Neutrophil (primary cell): ENCODE results near the gene CSNK1A1L.
A peak's percentile ranks its signal among the peaks of the same experiment; 100 is the strongest.

ENCODE experiments used
- H3K27ac ChIP-seq: fragments of 200-600 bp; sonication (generic); 2 replicates; pipeline ENCODE4 v1.5.1; 2016; ENCODE audit warnings: mild to moderate bottlenecking, moderate library complexity
- H3K27me3 ChIP-seq: fragments of 200-600 bp; sonication (generic); 2 replicates; pipeline ENCODE4 v1.6.0; 2016; ENCODE audit warnings: mild to moderate bottlenecking
- H3K36me3 ChIP-seq: fragments of 200-600 bp; sonication (generic); 2 replicates; pipeline ENCODE4 v1.5.1; 2017
- H3K4me1 ChIP-seq, 2 experiments: fragments of 200-600 bp in 1 of 2; sonication (generic) in 1 of 2; 1 replicate in 1 of 2; 2 replicates in 1 of 2; pipeline versions ENCODE4 v1.5.1 to v1.6.1; 2013 to 2016; ENCODE audit warnings: low read depth in 1 of 2, low read length in 1 of 2, mild to moderate bottlenecking in 1 of 2, moderate library complexity in 1 of 2; ENCODE audit not compliant: control insufficient read depth in 1 of 2, insufficient read depth in 1 of 2
- H3K4me3 ChIP-seq, 2 experiments: fragments of 200-600 bp in 1 of 2; sonication (generic) in 1 of 2; 1 replicate in 1 of 2; 2 replicates in 1 of 2; pipeline ENCODE4 v1.5.1; 2013 to 2016; ENCODE audit warnings: low read depth in 1 of 2, low read length in 1 of 2, mild to moderate bottlenecking in 1 of 2, moderate library complexity in 1 of 2
- H3K9me3 ChIP-seq: fragments of 200-600 bp; sonication (generic); 2 replicates; pipeline ENCODE4 v1.5.1; 2016
- TF ChIP-seq, protein P1 (sequence below): fragments of 200-600 bp; sonication (generic); IDR thresholded peaks from 2 replicates; pipeline ENCODE4 v1.5.1; 2016; ENCODE audit warnings: antibody characterized with exemption

CSNK1A1L gene

GRCh38 chr13:37123337-37123736, 17.9 kb upstream of the CSNK1A1L start:
- TF ChIP-seq, protein P1, sequence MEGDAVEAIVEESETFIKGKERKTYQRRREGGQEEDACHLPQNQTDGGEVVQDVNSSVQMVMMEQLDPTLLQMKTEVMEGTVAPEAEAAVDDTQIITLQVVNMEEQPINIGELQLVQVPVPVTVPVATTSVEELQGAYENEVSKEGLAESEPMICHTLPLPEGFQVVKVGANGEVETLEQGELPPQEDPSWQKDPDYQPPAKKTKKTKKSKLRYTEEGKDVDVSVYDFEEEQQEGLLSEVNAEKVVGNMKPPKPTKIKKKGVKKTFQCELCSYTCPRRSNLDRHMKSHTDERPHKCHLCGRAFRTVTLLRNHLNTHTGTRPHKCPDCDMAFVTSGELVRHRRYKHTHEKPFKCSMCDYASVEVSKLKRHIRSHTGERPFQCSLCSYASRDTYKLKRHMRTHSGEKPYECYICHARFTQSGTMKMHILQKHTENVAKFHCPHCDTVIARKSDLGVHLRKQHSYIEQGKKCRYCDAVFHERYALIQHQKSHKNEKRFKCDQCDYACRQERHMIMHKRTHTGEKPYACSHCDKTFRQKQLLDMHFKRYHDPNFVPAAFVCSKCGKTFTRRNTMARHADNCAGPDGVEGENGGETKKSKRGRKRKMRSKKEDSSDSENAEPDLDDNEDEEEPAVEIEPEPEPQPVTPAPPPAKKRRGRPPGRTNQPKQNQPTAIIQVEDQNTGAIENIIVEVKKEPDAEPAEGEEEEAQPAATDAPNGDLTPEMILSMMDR, result no peak
- H3K27ac ChIP-seq, result no peak overlapping the region
- H3K27me3 ChIP-seq, result no peaks in the 10 kb centered on the region
- peaks cover 14% of the 10 kb centered on the region for H3K36me3 ChIP-seq
- H3K4me1 ChIP-seq, result no peaks in the 10 kb centered on the region
- H3K9me3 ChIP-seq, result no peaks in the 10 kb centered on the region
- no peak overlapping the region for H3K4me3 ChIP-seq

DNA sequence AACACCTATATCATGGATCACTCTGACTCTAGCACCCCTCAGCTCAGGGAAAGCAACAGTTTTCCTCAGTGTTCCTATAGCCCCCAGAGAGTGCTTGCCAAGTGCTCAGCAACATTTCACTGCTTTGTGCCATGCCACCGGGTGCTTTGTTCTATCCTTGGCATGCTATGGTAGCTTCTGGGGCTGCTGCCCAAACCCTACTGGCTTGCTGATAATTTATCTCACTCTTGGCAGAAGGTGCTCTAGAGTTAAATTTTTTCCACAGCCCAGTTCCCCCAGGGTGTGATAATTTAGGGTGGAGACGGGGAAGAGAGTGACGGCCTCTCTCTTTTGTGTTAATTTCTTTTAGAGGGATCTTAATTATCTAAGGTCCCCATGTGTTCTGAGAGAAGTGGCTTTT, 12.6 kb upstream of the CSNK1A1L start:
- H3K4me3 ChIP-seq, result no peak overlapping the region
- no peaks in the 10 kb centered on the region for H3K9me3 ChIP-seq
- peak overlapping the region; percentile 62 for H3K27ac ChIP-seq
- TF ChIP-seq, protein P1, result no peak
- H3K27me3 ChIP-seq, result no peaks in the 10 kb centered on the region
- peaks cover 16% of the 10 kb centered on the region in 2 experiments for H3K4me1 ChIP-seq
- peaks cover 38% of the 10 kb centered on the region for H3K36me3 ChIP-seq

GRCh38 chr13:37114250-37114649, 8.8 kb upstream of the CSNK1A1L start:
- no peak overlapping the region for H3K4me3 ChIP-seq
- no peaks in the 10 kb centered on the region for H3K27me3 ChIP-seq
- peaks cover 59% of the 10 kb centered on the region for H3K36me3 ChIP-seq
- no peak overlapping the region for H3K27ac ChIP-seq
- peaks cover 22% of the 10 kb centered on the region in 2 experiments for H3K4me1 ChIP-seq
- H3K9me3 ChIP-seq, result no peaks in the 10 kb centered on the region
- TF ChIP-seq, protein P1, result no peak

DNA sequence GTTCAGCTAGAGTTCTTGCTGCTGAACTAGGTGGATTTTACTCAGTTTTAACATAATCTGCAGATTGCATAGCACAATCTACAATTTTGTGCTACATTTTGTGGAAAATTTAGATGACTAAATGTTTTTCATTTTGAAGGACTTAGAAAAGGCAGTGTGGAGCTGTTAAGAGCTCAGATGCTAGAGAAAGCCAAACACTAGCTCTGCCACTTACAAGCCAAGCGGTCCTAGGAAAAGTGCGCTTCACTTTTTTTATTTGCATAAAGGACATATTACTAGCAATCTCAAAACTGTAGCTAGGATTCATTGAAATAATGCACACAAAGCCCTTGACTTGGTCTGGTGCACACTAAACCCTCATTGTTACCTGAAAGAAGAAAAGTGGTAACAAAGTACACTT, 8.1 kb upstream of the CSNK1A1L start:
- H3K27ac ChIP-seq, result peak overlapping the region; percentile 16
- peaks cover 29% of the 10 kb centered on the region in 2 experiments for H3K4me1 ChIP-seq
- TF ChIP-seq, protein P1, result no peak
- no peak overlapping the region for H3K4me3 ChIP-seq
- H3K27me3 ChIP-seq, result no peaks in the 10 kb centered on the region
- H3K36me3 ChIP-seq, result peaks cover 64% of the 10 kb centered on the region
- no peaks in the 10 kb centered on the region for H3K9me3 ChIP-seq

DNA sequence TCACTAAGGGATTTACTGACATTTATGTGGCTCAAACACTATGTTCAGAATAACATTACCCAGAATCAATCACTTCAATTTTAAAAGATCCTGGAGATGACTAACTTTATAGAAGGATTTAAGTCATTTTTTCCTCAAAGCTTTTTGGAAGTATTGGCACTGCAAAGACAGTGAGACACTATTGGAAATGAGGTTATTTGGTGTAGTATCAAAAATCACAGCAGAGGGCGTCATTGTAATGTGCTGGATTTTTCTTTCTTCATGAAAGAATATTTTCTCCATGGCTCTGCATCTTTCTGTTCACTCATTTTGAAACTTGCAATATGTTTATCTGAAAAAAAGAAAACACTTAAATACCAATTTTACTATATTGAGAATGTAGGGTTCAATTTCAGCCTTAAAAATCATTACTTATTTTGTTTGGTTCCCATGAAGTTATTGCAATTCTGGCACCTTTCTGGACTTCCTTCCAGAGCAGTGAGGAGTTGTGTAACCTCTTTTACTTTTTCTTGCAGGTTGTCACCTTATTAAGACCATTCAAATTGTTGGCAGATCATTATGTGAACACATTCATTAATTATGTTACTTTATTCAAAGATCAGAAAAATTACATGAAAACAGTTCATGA, 3.7 kb upstream of the CSNK1A1L start:
- Histone ChIP-seq H3K4me1 (peaks cover 17% of the 10 kb centered on the region in 2 experiments), H3K9me3 (no peaks in the 10 kb centered on the region), H3K27me3 (no peaks in the 10 kb centered on the region), H3K27ac (peak overlapping the region; percentile 65), H3K36me3 (peaks cover 89% of the 10 kb centered on the region), H3K4me3 (no peak overlapping the region)
- TF ChIP-seq, protein P1, result peak; percentile 46
